Osteocyte (in vitro differentiated cells): Measurements from ENCODE around the gene HTATSF1. TPM values are rescaled to one million over a fixed set of nuclear protein-coding genes. Genes with fewer than 3 reads are reported as not detected.

Source experiments
- DNase-seq: peaks from one replicate; pipeline ENCODE4 v3.0.0; 2021; ENCODE audit warnings: mixed read lengths; ENCODE audit not compliant: unreplicated experiment; ENCODE audit errors: extremely low spot score
- H3K27ac Mint-ChIP-seq: one replicate; pipeline ENCODE4 v1.8.0; 2021; ENCODE audit warnings: mild to moderate bottlenecking, mixed read lengths; ENCODE audit not compliant: unreplicated experiment
- H3K27me3 Mint-ChIP-seq: one replicate; pipeline ENCODE4 v1.8.0; 2021; ENCODE audit warnings: mixed read lengths; ENCODE audit not compliant: unreplicated experiment
- H3K36me3 Mint-ChIP-seq: one replicate; pipeline ENCODE4 v1.8.0; 2021; ENCODE audit warnings: mixed read lengths; ENCODE audit not compliant: unreplicated experiment
- H3K4me1 Mint-ChIP-seq: one replicate; pipeline ENCODE4 v1.8.0; 2021; ENCODE audit warnings: mixed read lengths; ENCODE audit not compliant: unreplicated experiment
- H3K4me3 Mint-ChIP-seq: one replicate; pipeline ENCODE4 v1.8.0; 2021; ENCODE audit warnings: mild to moderate bottlenecking, moderate library complexity, mixed read lengths; ENCODE audit not compliant: unreplicated experiment
- H3K9me3 Mint-ChIP-seq: one replicate; pipeline ENCODE4 v1.8.0; 2021; ENCODE audit warnings: mixed read lengths; ENCODE audit not compliant: unreplicated experiment
- total RNA-seq: library from RNA; stranded (reverse); gene quantifications from 2 replicates; pipeline ENCODE4 v1.2.1, GENCODE V29; 2021
- TF ChIP-seq, protein P1 (sequence below): fragments of 200-600 bp; sonication (generic); IDR thresholded peaks from 2 replicates; pipeline ENCODE4 v1.5.0; 2021; ENCODE audit warnings: antibody characterized with exemption, mild to moderate bottlenecking, moderate library complexity

HTATSF1 gene
- total RNA-seq, 1 donor from 2014 or later = 36.6 TPM

DNA sequence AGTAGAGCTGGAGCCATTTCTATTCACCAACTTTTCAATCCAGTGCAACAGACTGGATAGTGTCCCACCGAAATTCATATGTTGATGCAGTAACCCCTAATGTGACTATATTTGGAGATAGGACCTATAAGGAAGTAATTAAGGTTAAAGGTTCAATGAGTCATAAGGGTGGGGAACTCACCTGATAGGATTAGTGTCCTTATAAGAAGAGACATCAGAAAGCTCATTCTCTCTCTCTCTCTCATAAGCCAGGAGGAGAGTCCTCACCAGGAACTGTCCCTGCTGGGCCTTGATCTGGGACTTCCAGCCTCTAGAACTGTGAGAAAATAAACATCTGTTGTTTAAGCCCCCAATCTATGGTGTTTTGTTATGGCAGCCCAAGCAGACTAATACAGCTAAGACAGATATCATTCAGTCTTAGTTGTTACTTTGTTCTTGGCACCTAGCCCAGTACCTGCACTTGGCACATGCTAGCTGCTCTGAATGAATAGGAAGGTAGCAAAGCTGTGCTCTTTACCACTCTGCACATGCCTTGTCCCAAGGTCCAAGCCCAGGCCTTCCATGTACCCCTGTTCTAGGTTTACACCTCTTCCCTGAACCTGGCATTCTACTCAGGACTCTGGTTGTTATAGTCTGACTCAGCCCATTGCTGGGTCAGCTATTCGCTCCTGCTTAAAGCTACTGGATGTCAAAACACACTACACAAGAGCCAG is 28.8 kb upstream of the HTATSF1 start:
- DNase-seq = no peak
- TF ChIP-seq, protein P1, sequence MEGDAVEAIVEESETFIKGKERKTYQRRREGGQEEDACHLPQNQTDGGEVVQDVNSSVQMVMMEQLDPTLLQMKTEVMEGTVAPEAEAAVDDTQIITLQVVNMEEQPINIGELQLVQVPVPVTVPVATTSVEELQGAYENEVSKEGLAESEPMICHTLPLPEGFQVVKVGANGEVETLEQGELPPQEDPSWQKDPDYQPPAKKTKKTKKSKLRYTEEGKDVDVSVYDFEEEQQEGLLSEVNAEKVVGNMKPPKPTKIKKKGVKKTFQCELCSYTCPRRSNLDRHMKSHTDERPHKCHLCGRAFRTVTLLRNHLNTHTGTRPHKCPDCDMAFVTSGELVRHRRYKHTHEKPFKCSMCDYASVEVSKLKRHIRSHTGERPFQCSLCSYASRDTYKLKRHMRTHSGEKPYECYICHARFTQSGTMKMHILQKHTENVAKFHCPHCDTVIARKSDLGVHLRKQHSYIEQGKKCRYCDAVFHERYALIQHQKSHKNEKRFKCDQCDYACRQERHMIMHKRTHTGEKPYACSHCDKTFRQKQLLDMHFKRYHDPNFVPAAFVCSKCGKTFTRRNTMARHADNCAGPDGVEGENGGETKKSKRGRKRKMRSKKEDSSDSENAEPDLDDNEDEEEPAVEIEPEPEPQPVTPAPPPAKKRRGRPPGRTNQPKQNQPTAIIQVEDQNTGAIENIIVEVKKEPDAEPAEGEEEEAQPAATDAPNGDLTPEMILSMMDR = no peak
- Mint-ChIP-seq H3K27me3 (peaks cover 2% of the 10 kb centered on the region), H3K4me3 (no peak overlapping the region), H3K9me3 (no peaks in the 10 kb centered on the region), H3K36me3 (no peaks in the 10 kb centered on the region), H3K4me1 (no peaks in the 10 kb centered on the region), H3K27ac (no peak overlapping the region)

DNA sequence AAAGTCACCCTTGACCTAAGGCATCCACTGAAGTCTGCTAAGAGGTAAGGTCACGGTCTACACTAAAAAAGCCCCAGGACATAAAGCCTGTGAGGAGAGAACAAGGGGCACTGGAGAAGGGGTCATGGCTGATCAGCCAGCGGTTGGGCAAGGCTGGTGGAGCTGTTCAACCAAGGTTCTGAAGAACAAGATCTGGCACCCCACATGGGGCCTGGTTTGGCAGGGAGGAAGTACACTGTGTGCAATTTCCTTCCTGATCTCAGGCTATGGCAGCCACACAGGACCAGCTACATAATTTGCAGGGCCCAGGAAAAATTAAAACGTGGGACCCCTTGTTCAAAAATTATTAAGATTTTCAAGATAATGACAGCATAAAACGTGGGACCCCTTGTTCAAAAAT is 23.7 kb upstream of the HTATSF1 start:
- Mint-ChIP-seq H3K27me3 (no peaks in the 10 kb centered on the region), H3K4me1 (no peaks in the 10 kb centered on the region)
- DNase-seq = no peak

GRCh38 chrX:136475236-136475635 is 22.2 kb upstream of the HTATSF1 start:
- no peak for DNase-seq
- Mint-ChIP-seq H3K27ac (no peak overlapping the region), H3K9me3 (no peaks in the 10 kb centered on the region), H3K27me3 (no peaks in the 10 kb centered on the region), H3K4me1 (no peaks in the 10 kb centered on the region), H3K36me3 (no peaks in the 10 kb centered on the region), H3K4me3 (no peak overlapping the region)
- TF ChIP-seq, protein P1 = no peak

More for the DNA sequence above, 23.7 kb upstream of the HTATSF1 start:
- Mint-ChIP-seq H3K27ac (no peak overlapping the region), H3K9me3 (no peaks in the 10 kb centered on the region), H3K36me3 (no peaks in the 10 kb centered on the region), H3K4me3 (no peak overlapping the region)
- TF ChIP-seq, protein P1 = no peak

GRCh38 chrX:136476501-136476900 is 20.9 kb upstream of the HTATSF1 start:
- H3K4me3 Mint-ChIP-seq = no peak overlapping the region
- no peaks in the 10 kb centered on the region for H3K36me3 Mint-ChIP-seq
- no peaks in the 10 kb centered on the region for H3K9me3 Mint-ChIP-seq
- H3K27me3 Mint-ChIP-seq = no peaks in the 10 kb centered on the region
- H3K27ac Mint-ChIP-seq = no peak overlapping the region
- DNase-seq = no peak
- H3K4me1 Mint-ChIP-seq = peaks cover 4% of the 10 kb centered on the region
- TF ChIP-seq, protein P1 = no peak

GRCh38 chrX:136477026-136477425 is 20.4 kb upstream of the HTATSF1 start:
- Mint-ChIP-seq H3K36me3 (no peaks in the 10 kb centered on the region), H3K9me3 (no peaks in the 10 kb centered on the region), H3K4me1 (peaks cover 4% of the 10 kb centered on the region), H3K4me3 (no peak overlapping the region), H3K27ac (no peak overlapping the region), H3K27me3 (no peaks in the 10 kb centered on the region)
- no peak for DNase-seq
- TF ChIP-seq, protein P1 = no peak
